PC-9 (cell line): ENCODE measurements around the gene FUT8.

Experiments used
- CTCF ChIP-seq: fragments of 200-600 bp; sonication (generic); conservative IDR thresholded peaks from 2 replicates; pipeline ENCODE4 v1.6.1; 2017; ENCODE audit warnings: mixed run types, antibody characterized with exemption, mild to moderate bottlenecking, moderate library complexity
- EZH2 ChIP-seq: fragments of 200-600 bp; sonication (generic); IDR thresholded peaks from 2 replicates; pipeline ENCODE4 v1.8.0; 2017; ENCODE audit warnings: antibody characterized with exemption, low read depth

GRCh38 chr14:65623759-65624158 is 211.2 kb downstream of the FUT8 start:
- TF ChIP-seq CTCF (no peak), EZH2 (no peak)
